ENCODE results near the gene RHBDD3. TPM values are rescaled to one million over a fixed set of nuclear protein-coding genes. Genes with fewer than 3 reads are reported as not detected.
"Not testable (repeated sequence)": the region's sequence is repeated elsewhere in the genome, so short reads cannot be mapped to it uniquely, and the experiment has no call there.

RHBDD3 gene
- total RNA-seq, 3 donors from 2014 or later: 52.0 to 61.0 (median 56.8) TPM

DNA sequence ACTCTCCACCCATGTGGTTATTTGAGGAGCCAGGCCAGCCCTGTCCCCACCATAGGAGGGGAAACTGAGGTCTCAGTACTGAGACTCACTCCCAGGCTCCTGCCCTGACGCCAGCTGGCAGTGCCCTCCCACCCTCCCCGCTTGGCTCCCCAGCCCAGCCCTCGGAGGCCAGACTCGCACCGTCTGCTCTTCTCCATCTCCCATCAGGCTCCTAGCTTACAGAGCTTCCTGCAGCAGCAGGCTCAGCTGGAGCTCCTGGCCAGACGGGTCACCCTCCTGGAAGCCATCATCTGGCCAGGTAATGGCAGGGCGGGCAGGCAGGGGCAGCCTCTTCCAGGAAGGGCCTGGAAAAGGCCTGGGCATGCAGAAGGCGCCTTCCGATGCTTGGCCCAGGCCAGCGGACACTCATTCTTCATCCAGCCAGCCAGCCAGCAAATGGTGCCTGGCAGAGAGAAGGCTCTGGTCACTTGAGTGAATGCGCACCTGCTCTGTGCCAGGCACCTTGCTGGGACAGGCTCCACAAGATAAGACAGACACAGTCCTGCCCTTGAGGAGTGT is 12.6 kb downstream of the RHBDD3 start:
- H3K4me1 Mint-ChIP-seq (ENCODE audit: low read depth): no peaks in the 10 kb centered on the region
- H3K36me3 Mint-ChIP-seq (ENCODE audit: insufficient read depth): no peaks in the 10 kb centered on the region
- no peak for DNase-seq
- no peak overlapping the region for H3K4me3 Mint-ChIP-seq
- H3K27me3 Mint-ChIP-seq (ENCODE audit: low read depth): peaks cover 2% of the 10 kb centered on the region
- no peaks in the 10 kb centered on the region for H3K9me3 Mint-ChIP-seq
- ATAC-seq: no peak

DNA sequence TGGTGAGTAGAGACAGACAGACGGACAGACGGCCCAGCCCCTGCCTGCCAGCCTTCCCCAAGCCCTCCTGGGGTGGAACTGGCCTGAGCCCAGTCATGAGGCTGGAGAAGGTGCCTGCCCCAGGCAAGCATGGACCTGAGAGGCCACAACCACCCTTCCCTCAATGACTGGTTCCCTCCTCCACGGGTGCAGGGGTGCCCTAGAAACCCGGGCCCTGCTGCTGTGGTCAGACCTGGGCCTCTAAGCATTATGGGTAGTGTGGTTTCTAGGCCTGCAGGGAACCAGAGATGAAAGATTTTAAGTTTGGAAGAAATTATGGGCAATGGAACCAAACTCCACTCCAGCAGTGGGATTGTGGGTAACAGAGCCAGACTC is 13.5 kb downstream of the RHBDD3 start:
- DNase-seq (no peak), ATAC-seq (no peak)
- Mint-ChIP-seq H3K36me3 (ENCODE audit: insufficient read depth) (no peaks in the 10 kb centered on the region), H3K4me1 (ENCODE audit: low read depth) (no peaks in the 10 kb centered on the region), H3K4me3 (no peak overlapping the region), H3K27me3 (ENCODE audit: low read depth) (peaks cover 2% of the 10 kb centered on the region), H3K9me3 (no peaks in the 10 kb centered on the region)

DNA sequence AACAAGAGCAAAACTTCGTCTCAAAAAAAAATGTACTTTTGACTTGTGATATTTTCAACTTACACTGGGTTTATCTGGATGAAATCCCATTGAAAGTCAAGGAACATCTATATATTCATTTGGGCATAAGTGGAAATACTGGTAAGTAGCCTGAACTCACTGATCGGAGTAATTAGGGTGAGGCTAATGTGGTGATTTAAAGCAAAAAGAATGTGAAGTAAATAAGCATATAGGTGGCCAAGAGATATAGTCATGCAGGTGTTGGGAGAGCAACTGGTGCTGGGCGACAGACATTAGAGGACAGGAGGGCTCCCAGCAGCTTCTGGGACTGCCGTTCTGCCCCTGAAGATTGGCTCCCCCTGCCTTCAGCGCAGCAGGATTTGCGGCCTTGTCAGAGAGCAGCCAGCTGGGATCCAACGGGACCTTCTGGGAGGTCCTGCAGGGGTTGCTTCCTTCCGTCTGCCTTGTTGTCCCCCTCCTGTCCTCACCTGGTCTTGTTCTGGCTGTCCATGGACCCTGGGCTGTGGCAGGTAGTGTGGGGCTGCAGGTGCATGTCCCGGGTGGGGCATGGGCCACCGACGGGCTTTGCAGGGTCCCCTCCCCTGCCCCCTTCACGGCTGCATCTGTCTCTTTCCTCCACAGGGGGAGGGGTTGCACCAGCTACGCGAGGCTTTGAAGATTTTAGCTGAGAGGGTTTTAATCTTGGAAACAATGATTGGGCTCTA is 14.1 kb downstream of the RHBDD3 start:
- no peak for ATAC-seq
- Mint-ChIP-seq H3K36me3 (ENCODE audit: insufficient read depth) (no peaks in the 10 kb centered on the region), H3K27me3 (ENCODE audit: low read depth) (peaks cover 2% of the 10 kb centered on the region), H3K4me3 (no peak overlapping the region), H3K9me3 (no peaks in the 10 kb centered on the region), H3K4me1 (ENCODE audit: low read depth) (no peaks in the 10 kb centered on the region)
- DNase-seq: no peak

DNA sequence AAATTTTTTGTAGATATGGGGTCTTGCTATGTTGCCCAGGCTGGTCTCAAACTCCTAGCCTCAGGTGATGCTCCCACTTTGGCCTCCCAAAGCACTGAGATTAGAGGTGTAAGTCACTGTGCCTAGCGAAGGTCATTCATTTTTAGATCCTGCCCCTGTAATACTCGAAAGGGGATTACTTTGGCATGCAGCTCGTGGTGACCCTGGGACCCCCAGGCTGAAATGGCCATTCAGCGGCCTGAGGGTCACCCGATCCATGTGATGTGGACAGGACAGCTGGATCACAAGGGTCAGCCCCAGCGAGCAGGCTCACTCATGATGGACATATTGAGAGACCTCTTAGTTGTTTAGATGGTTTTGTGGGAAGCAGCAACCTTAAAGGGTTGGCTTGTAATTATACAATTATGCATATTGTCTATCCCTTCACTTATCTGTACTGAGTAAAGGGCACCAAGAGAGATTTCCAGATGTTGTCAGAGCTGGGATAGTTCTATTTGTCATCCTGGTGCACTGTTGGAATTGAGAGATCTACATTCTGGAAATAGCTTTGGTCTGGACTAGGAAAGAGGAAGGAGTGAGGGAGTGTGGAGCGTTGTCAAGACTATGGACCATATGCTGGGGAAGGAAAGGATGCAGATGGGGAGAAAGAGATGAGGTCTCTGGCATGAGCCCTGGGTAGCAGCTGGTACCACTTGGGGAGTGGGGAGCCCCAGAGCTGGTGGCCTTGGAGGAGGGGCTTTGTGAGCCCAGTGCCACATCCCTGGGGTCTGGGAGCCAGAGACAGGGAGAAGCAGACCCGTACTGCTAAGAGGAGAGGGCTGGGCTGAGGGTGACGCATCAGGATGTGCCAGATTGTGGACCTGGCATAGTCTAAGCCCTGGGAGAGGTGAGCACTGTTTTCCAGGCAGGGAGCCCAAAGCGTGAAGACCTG is 15.5 kb downstream of the RHBDD3 start:
- DNase-seq (no peak), ATAC-seq (no peak)
- H3K4me3 Mint-ChIP-seq: no peak overlapping the region
- H3K36me3 Mint-ChIP-seq (ENCODE audit: insufficient read depth): no peaks in the 10 kb centered on the region
- peaks cover 2% of the 10 kb centered on the region for H3K27me3 Mint-ChIP-seq (ENCODE audit: low read depth)
- H3K9me3 Mint-ChIP-seq: no peaks in the 10 kb centered on the region
- no peaks in the 10 kb centered on the region for H3K4me1 Mint-ChIP-seq (ENCODE audit: low read depth)

DNA sequence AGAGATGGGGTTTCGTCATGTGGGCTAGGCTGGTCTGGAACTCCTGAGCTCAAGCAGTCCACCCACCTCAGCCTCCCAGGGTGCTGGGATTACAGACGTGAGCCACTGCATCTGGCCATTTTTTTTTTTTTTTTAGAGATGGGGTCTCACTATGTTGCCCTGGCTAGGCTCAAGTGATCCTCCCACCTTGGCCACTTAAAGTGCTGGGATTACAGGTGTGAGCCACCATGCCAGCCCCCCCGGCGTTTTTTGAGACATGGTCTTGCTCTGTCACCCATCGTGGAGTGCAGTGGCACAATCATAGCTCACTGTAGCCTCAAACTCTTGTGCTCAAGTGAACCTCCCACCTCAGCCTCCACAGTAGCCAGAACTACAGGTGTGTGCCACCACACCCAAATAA is 16.5 kb downstream of the RHBDD3 start:
- H3K4me3 Mint-ChIP-seq: no peak overlapping the region
- peaks cover 2% of the 10 kb centered on the region for H3K27me3 Mint-ChIP-seq (ENCODE audit: low read depth)
- no peak for DNase-seq
- no peaks in the 10 kb centered on the region for H3K36me3 Mint-ChIP-seq (ENCODE audit: insufficient read depth)
- H3K9me3 Mint-ChIP-seq: no peaks in the 10 kb centered on the region
- ATAC-seq: no peak
- H3K4me1 Mint-ChIP-seq (ENCODE audit: low read depth): no peaks in the 10 kb centered on the region

DNA sequence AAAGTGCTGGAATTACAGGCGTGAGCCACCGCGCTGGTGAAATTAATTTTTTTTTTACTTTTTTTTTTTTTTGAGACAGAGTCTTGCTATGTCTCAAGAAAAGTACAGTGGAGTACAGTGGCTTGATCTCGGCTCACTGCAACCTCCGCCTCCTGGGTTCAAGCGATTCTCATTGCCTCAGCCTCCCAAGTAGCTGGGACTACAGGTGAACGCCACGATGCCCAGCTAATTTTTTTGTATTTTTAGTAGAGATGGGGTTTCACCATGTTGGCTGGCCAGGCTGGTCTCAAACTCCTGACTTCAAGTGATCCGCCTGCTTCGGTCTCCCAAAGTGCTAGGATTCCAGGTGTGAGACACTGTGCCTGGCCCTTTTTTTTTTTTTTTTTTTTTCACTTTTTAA is 19.9 kb downstream of the RHBDD3 start:
- H3K27me3 Mint-ChIP-seq (ENCODE audit: low read depth): peaks cover 10% of the 10 kb centered on the region
- not testable (repeated sequence) for H3K4me3 Mint-ChIP-seq; H3K36me3 Mint-ChIP-seq (ENCODE audit: insufficient read depth); DNase-seq; H3K9me3 Mint-ChIP-seq; H3K4me1 Mint-ChIP-seq (ENCODE audit: low read depth); ATAC-seq

DNA sequence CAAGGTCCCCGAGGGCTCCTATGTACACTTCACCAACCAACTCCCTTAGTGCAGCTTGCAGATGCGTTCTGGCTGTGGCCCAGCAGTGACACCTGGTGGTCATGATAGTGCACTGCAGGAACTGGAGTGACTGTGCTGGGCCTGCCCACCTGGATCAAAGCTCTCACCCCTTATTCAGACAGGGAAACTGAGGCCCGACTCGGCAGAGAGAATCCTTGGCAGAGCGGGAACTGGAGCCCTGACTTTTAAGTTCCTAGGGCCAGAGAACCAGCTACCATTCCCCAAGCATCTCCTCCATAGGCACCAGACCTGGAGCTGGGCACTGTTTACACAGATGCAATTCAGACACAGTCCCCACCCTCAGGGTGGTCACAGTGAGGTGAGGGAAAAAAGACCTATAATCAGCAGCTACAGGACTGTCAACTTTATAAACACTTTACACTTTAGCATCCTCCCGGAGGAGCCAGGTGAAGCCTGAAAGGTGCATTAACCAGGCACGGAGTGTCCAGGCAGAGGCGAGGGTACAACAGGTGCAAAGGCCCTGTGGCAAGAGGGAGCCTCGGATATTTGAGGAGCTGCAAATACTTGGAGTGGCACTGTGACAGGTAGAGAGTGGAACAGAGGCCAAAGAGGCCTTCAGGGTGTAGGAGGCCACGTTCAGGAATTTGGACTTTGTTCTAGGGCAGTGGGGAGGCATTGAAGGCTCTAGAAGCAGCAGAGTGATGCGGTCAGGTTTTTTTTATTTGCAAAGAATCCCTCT is 22.0 kb downstream of the RHBDD3 start:
- peak; percentile 86 to 90 for ATAC-seq
- peaks cover 2% of the 10 kb centered on the region for H3K36me3 Mint-ChIP-seq (ENCODE audit: insufficient read depth)
- H3K9me3 Mint-ChIP-seq: peaks cover 12% of the 10 kb centered on the region
- no peak overlapping the region for H3K4me3 Mint-ChIP-seq
- DNase-seq: peak; percentile 63
- H3K27me3 Mint-ChIP-seq (ENCODE audit: low read depth): peaks cover 10% of the 10 kb centered on the region
- H3K4me1 Mint-ChIP-seq (ENCODE audit: low read depth): no peaks in the 10 kb centered on the region

DNA sequence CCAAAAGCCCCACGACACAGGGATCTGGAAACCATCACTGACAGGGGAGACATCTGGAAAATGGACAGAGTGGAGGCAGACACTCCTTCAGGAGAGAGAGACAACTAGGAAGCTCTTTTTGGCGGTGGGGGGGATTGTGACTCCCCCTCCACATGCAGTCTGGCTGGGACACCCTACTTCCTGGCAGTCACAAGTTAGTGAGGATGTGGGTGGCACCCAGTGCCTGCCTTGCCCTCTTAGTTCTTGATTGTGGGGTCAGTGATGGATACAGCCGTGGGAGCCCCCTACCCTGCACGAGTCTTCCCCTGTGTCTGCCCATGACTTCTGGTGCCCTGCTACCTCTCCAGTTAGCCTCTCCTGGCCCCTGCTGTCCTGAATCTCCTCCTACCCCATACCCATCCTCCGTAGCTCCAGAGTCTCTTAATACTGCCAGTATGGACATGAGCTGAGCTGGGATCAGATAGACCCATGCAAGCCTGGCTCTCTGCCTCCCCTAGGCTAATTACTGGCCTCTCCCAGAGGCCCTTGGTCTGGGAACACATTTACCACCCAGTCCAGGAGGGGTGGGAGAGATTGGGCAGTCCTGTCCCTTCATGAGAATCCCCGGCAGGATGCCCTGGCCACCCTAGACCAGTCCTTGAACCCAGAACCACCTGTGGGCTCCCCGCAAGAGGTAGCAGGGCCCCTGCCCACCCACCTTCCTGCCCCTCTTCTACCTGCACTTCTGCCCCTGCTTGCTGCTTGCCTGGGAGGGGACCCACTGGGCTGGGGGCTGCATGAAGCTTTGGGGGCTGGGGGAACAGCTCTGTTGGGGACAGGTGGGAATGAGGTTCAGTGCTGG is 22.8 kb downstream of the RHBDD3 start:
- ATAC-seq: peak in 1 of 2 donors; percentile 34
- no peak for DNase-seq
- peaks cover 3% of the 10 kb centered on the region for H3K36me3 Mint-ChIP-seq (ENCODE audit: insufficient read depth)
- H3K9me3 Mint-ChIP-seq: peaks cover 12% of the 10 kb centered on the region
- no peak overlapping the region for H3K4me3 Mint-ChIP-seq
- peaks cover 10% of the 10 kb centered on the region for H3K27me3 Mint-ChIP-seq (ENCODE audit: low read depth)
- H3K4me1 Mint-ChIP-seq (ENCODE audit: low read depth): no peaks in the 10 kb centered on the region

DNA sequence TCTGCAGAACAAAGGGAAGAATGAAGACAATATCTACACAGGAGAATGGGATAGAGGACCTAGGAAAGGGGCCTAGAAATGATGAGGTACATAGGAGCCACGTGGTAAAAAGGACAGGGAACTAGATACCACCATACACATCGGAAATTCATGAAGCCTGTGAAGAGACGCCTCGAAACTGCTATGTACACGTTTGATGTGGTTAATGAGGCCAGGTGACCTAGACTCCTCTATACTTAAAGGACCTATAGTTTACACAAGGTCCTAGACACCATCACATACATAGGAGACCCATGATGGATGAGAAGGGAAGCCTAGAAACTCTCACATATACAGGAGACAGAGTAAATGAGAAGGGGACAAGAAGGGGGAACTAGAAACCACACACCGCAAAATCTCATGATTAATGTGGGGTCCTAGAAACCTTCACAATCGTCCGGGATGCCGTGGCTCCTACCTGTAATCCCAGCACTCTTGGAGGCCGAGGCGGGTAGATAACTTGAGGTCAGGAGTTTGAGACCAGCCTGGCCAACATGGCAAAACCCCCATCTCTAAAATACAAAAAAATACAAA is 23.8 kb downstream of the RHBDD3 start:
- no peak for ATAC-seq
- Mint-ChIP-seq H3K36me3 (ENCODE audit: insufficient read depth) (peaks cover 6% of the 10 kb centered on the region), H3K4me1 (ENCODE audit: low read depth) (no peaks in the 10 kb centered on the region), H3K4me3 (no peak overlapping the region), H3K27me3 (ENCODE audit: low read depth) (peaks cover 10% of the 10 kb centered on the region), H3K9me3 (peaks cover 17% of the 10 kb centered on the region)
- no peak for DNase-seq

DNA sequence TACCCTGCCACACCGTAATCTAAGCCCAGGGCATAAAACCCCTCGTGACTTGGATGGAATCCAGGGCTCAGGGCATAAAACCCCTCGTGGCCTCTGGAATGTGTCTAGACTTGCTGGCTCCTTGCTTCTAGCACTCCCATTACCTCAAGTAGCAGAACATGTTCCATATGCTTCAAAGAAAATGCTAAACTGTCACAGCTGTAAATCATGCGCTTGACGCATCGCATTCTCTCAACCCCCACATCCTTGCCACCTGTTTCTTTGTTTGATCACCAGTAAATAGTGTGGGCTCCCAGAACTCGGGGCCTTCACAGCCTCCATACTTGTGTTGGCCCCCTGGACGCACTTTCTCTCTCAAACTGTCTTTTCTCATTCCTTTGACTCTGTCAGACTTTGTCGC is 27.3 kb downstream of the RHBDD3 start:
- not testable (repeated sequence) for H3K4me3 Mint-ChIP-seq; H3K27me3 Mint-ChIP-seq (ENCODE audit: low read depth); ATAC-seq; H3K36me3 Mint-ChIP-seq (ENCODE audit: insufficient read depth); H3K4me1 Mint-ChIP-seq (ENCODE audit: low read depth); DNase-seq
- peaks cover 20% of the 10 kb centered on the region for H3K9me3 Mint-ChIP-seq

DNA sequence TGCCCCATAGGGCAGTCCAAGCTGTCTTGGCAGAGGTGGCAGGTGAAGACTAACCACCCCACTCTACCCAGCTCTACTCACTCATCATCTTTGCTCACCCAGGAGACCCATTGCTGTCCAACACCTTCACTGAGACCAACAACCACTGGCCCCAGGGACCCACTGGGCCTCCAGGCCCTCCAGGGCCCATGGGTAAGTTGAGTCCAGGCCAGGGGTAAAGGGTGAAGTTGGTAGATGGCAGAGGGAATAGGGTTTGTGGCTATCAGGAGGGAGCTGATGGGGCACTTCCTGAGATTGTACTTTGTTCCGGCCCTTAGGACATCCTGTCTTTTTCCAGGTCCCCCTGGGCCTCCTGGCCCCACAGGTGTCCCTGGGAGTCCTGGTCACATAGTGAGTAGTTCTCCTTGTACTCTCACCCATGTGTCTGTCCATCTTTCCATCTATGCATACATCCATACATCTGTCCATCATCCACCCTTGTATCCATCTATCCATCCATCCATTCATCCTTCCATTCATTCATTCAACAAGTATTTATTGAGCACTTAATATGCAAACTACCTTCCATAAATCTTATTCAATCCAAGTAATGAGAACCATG is 34.4 kb downstream of the RHBDD3 start:
- no peak for DNase-seq
- Mint-ChIP-seq H3K27me3 (ENCODE audit: low read depth) (peaks cover 3% of the 10 kb centered on the region), H3K36me3 (ENCODE audit: insufficient read depth) (no peaks in the 10 kb centered on the region), H3K4me3 (no peak overlapping the region), H3K9me3 (peaks cover 6% of the 10 kb centered on the region), H3K4me1 (ENCODE audit: low read depth) (no peaks in the 10 kb centered on the region)
- ATAC-seq: no peak

DNA sequence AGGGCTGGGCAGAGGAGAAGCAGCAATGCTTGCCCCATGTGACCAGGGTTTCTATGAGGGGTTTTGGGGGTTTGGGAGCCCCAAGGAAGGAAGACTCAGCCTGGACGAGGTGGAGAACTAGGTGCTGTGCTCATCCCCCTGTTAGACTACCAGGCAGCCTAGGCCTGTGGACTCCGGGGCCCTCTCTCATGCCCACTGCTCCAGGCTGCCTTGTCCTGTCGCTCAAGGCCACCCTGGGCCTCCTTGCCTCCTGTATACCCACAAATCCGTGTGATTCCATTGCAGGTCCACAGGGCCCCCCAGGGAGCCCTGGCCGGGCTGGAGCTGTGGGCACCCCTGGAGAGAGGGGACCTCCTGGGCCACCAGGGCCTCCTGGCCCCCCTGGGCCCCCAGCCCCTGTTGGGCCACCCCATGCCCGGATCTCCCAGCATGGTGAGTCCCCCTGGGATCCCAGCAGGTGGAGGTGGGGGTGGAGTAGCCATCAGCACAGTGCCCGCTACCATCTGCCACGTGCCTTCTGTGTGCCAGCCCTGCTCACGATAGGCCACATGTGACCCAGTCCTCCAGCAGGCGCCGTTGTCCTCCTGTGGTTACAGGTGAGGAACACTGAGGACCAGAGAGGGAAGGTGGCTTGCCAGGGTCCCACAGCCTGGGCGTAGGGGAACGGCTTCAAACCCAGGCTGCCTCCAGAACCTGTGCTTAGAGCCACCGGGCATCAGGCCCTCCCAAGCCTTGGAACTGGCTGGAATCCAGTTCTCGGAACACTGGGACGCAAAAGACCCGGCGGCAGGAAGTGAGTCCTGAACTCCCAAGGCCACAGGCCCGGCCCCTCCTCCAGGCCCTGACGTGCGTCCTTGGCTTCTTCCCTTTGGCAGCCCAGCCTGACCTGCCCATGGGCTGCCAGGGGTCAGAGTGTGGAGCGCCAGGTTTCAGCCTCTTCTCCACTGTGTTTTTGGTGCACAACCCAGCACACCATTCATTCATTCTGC is 35.5 kb downstream of the RHBDD3 start:
- H3K4me1 Mint-ChIP-seq (ENCODE audit: low read depth): no peaks in the 10 kb centered on the region

More for the DNA sequence above, 35.5 kb downstream of the RHBDD3 start:
- ATAC-seq (no peak), DNase-seq (no peak)
- Mint-ChIP-seq H3K9me3 (peaks cover 6% of the 10 kb centered on the region), H3K4me3 (no peak overlapping the region), H3K36me3 (ENCODE audit: insufficient read depth) (no peaks in the 10 kb centered on the region), H3K27me3 (ENCODE audit: low read depth) (peaks cover 4% of the 10 kb centered on the region)

All from activated T-cell treated with anti-CD3 and anti-CD28 coated beads, Interleukin-2, amount 50 U/mL, for 4 hours (primary cell).